HepG2 (cell line): Measurements from ENCODE around the gene CREBBP. TPM values are rescaled to one million over a fixed set of nuclear protein-coding genes. Genes with fewer than 3 reads are reported as not detected.

Source experiments
- ARID5B ChIP-seq: IDR thresholded peaks from 2 replicates; pipeline ENCODE4 v1.4.0; 2020; ENCODE audit warnings: mild to moderate bottlenecking, missing genetic modification reagents
- GABPA ChIP-seq, 2 experiments: IDR thresholded peaks; 2 replicates each; pipeline ENCODE4 v1.6.1; 2011 to 2016; ENCODE audit warnings: low read depth in 2 of 2, low read length in 1 of 2, missing biosample characterization in 1 of 2, missing genetic modification characterization in 1 of 2
- GATAD2A ChIP-seq: IDR thresholded peaks from 2 replicates; pipeline ENCODE4 v1.6.1; 2016
- KDM5B ChIP-seq: sonication (generic); formaldehyde crosslinking; IDR thresholded peaks from 2 replicates; pipeline ENCODE4 v1.4.0; 2020; ENCODE audit warnings: missing genetic modification reagents, mild to moderate bottlenecking, borderline replicate concordance
- KLF15 ChIP-seq: sonication (generic); formaldehyde crosslinking; IDR thresholded peaks from 2 replicates; pipeline ENCODE4 v1.8.1; 2023; ENCODE audit warnings: borderline replicate concordance, mild to moderate bottlenecking, inconsistent platforms, missing genetic modification reagents, mixed read lengths
- NONO ChIP-seq, 2 experiments: fragments of 450-650 bp in 1 of 2; sonication (generic) in 1 of 2; formaldehyde crosslinking in 1 of 2; IDR thresholded peaks in 1 of 2; conservative IDR thresholded peaks in 1 of 2; 2 replicates each; pipeline versions ENCODE4 v1.6.1 to v1.8.0; 2017 to 2022; ENCODE audit warnings: mild to moderate bottlenecking in 1 of 2, missing genetic modification reagents in 1 of 2, moderate library complexity in 1 of 2
- PITX1 ChIP-seq: sonication (generic); formaldehyde crosslinking; IDR thresholded peaks from 2 replicates; pipeline ENCODE4 v1.5.1; 2020; ENCODE audit warnings: mild to moderate bottlenecking, missing genetic modification reagents
- RAD21 ChIP-seq: fragments of 450-650 bp; formaldehyde crosslinking; IDR thresholded peaks from 2 replicates; pipeline ENCODE4 v1.5.0; 2020; ENCODE audit warnings: mild to moderate bottlenecking
- SIN3B ChIP-seq: fragments of 150-350 bp; IDR thresholded peaks from 2 replicates; pipeline ENCODE4 v1.6.1; 2014; ENCODE audit warnings: low read length
- SKI ChIP-seq: fragments of 450-650 bp; IDR thresholded peaks from one replicate; pipeline ENCODE4 v1.6.1; 2018; ENCODE audit warnings: mild to moderate bottlenecking; ENCODE audit not compliant: partially characterized antibody
- SKIL ChIP-seq: sonication (generic); formaldehyde crosslinking; IDR thresholded peaks from 2 replicates; pipeline ENCODE4 v1.8.0; 2022; ENCODE audit warnings: missing genetic modification reagents, mild to moderate bottlenecking, moderate library complexity, borderline replicate concordance
- SP2 ChIP-seq: sonication (generic); formaldehyde crosslinking; IDR thresholded peaks from 2 replicates; pipeline ENCODE4 v1.5.1; 2020; ENCODE audit warnings: mild to moderate bottlenecking, missing genetic modification reagents
- TCF7L2 ChIP-seq: IDR thresholded peaks from 2 replicates; pipeline ENCODE4 v1.6.1; 2011; ENCODE audit warnings: mild to moderate bottlenecking, low read depth, low read length, moderate library complexity
- TOPORS ChIP-seq: sonication (generic); formaldehyde crosslinking; IDR thresholded peaks from 2 replicates; pipeline ENCODE4 v1.8.0; 2023; ENCODE audit warnings: mild to moderate bottlenecking, missing genetic modification reagents
- ZBTB20 ChIP-seq: sonication (generic); formaldehyde crosslinking; IDR thresholded peaks from 2 replicates; pipeline ENCODE4 v1.8.1; 2023; ENCODE audit warnings: missing genetic modification reagents, low read depth, mild to moderate bottlenecking, borderline replicate concordance
- ZKSCAN1 ChIP-seq: fragments of 150-350 bp; IDR thresholded peaks from 2 replicates; pipeline ENCODE4 v1.6.1; 2014; ENCODE audit warnings: low read length
- ZNF235 ChIP-seq: sonication (generic); formaldehyde crosslinking; IDR thresholded peaks from 2 replicates; pipeline ENCODE4 v1.8.1; 2023; ENCODE audit warnings: mild to moderate bottlenecking, missing genetic modification reagents, borderline replicate concordance
- ZNF275 ChIP-seq: sonication (generic); formaldehyde crosslinking; IDR thresholded peaks from 2 replicates; pipeline ENCODE4 v1.8.0; 2022; ENCODE audit warnings: missing genetic modification reagents, mild to moderate bottlenecking, inconsistent platforms, borderline replicate concordance
- ZNF710 ChIP-seq: sonication (generic); formaldehyde crosslinking; IDR thresholded peaks from 2 replicates; pipeline ENCODE4 v1.5.0; 2020; ENCODE audit warnings: mild to moderate bottlenecking, missing genetic modification reagents, borderline replicate concordance
- ZNF780A ChIP-seq: sonication (generic); formaldehyde crosslinking; IDR thresholded peaks from 2 replicates; pipeline ENCODE4 v1.8.0; 2022; ENCODE audit warnings: mild to moderate bottlenecking, missing genetic modification reagents, moderate library complexity
- polyA plus RNA-seq, 8 experiments: library from polyadenylated mRNA; depleted of rRNA in 3 of 8; stranded (reverse) in 7 of 8; unstranded in 1 of 8; fragments of >200 nt; fragmentation: Illumina TruSeq in 4 of 8; extraction: Trizol in 4 of 8; gene quantifications; 2 replicates each; pipeline versions ENCODE4 v1.2.1 to v1.2.3, GENCODE V29; 2011 to 2016; ENCODE audit warnings: low read depth in 4 of 8, missing spikeins in 1 of 8, mixed read lengths in 1 of 8; ENCODE audit not compliant: insufficient read depth in 1 of 8
- total RNA-seq, 5 experiments: library from RNA; depleted of rRNA; stranded (reverse); fragments of >200 nt; fragmentation: Illumina TruSeq; extraction: Trizol; gene quantifications; 2 replicates each; pipeline ENCODE4 v1.2.3, GENCODE V29; 2016; ENCODE audit warnings: low read depth in 1 of 5

CREBBP gene
- total and polyA plus RNA-seq, 2 of the 13 experiments (the other 11 are each of a cell fraction or from before 2014, with no cell fraction given) = 5.3 to 10.4 TPM

GRCh38 chr16:3908951-3909437 lies 28.5 kb upstream of the CREBBP start (continued):
- TF ChIP-seq RAD21 (CRISPR knock-in tag) (peak; percentile 59), KLF15 (no peak), SKI (peak; percentile 84), SP2 (no peak), ARID5B (CRISPR knock-in tag) (peak; percentile 38; the same call in 1 of the 2 replicates), ZNF780A (CRISPR knock-in tag) (no peak), SIN3B (no peak), SKIL (CRISPR knock-in tag) (no peak; the same call in 1 of the 2 replicates), GABPA (IDR thresholded peaks at IDR 0.05; ENCODE audit: low read depth, low read length) (no peak), GABPA (CRISPR knock-in tag; IDR thresholded peaks at IDR 0.05; ENCODE audit: low read depth) (no peak), ZBTB20 (no peak), GATAD2A (CRISPR knock-in tag) (peak; percentile 29; the same call in 1 of the 2 replicates), ZNF710 (CRISPR knock-in tag) (no peak), ZNF235 (CRISPR knock-in tag) (no peak), TCF7L2 (no peak), KDM5B (CRISPR knock-in tag) (0 out of 2 replicates have a peak, but pooled peaks have one; percentile 38), ZKSCAN1 (no peak), PITX1 (no peak), NONO (IDR thresholded peaks at IDR 0.05) (no peak), NONO (CRISPR knock-in tag; conservative IDR thresholded peaks at IDR 0.05) (no peak; the same call in 1 of the 2 replicates), TOPORS (CRISPR knock-in tag) (no peak), ZNF275 (CRISPR knock-in tag) (no peak)
